Measurements from ENCODE around the gene TIMP4. TPM values are rescaled to one million over a fixed set of nuclear protein-coding genes. Genes with fewer than 3 reads are reported as not detected.

Gene TIMP4
- total RNA-seq, 4 donors from 2014 or later: 40.2 to 124 (median 48.4) TPM

DNA sequence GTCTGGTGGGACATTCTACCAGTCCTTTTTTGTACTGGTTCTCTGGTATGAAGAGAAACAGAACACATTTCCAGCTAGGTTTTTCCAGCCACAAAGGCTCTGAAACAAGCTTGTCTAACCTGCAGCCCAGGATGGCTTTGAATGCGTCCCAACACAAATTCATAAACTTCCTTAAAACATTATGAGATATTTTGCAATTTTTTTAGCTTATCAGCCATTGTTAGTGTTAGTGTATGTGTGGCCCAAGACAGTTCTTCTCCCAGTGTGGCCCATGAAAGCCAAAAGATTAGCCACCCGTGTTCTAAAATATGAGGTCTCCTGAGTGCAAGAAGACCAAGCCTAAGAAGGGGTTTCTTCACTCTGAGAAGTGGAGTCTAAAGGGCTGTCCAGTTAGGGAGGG lies 18.4 kb upstream of the TIMP4 start:
- Histone ChIP-seq H3K4me3 (no peak overlapping the region), H3K4me1 (peaks cover 0 to 35% (median 14%) of the 10 kb centered on the region in 4 donors), H3K27me3 (no peaks in the 10 kb centered on the region), H3K27ac (peak overlapping the region in 2 of 4 donors; percentile 56 to 75), H3K36me3 (peaks cover 0 to 5% (median 0%) of the 10 kb centered on the region in 3 donors), H3K9me3 (peaks cover 0 to 6% (median 0%) of the 10 kb centered on the region in 4 donors)
- TF ChIP-seq POLR2A (IDR thresholded peaks at IDR 0.05) (no peak), EP300 (IDR thresholded peaks at IDR 0.05) (no peak)
- TF ChIP-seq, protein P1, sequence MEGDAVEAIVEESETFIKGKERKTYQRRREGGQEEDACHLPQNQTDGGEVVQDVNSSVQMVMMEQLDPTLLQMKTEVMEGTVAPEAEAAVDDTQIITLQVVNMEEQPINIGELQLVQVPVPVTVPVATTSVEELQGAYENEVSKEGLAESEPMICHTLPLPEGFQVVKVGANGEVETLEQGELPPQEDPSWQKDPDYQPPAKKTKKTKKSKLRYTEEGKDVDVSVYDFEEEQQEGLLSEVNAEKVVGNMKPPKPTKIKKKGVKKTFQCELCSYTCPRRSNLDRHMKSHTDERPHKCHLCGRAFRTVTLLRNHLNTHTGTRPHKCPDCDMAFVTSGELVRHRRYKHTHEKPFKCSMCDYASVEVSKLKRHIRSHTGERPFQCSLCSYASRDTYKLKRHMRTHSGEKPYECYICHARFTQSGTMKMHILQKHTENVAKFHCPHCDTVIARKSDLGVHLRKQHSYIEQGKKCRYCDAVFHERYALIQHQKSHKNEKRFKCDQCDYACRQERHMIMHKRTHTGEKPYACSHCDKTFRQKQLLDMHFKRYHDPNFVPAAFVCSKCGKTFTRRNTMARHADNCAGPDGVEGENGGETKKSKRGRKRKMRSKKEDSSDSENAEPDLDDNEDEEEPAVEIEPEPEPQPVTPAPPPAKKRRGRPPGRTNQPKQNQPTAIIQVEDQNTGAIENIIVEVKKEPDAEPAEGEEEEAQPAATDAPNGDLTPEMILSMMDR (IDR thresholded peaks at IDR 0.05): no peak
- WGBS, 2 donors: 74 to 76% methylated on average over 2 of the region's 2 CpGs
- no peak for DNase-seq (ENCODE audit: low spot score in 2 of 2)

DNA sequence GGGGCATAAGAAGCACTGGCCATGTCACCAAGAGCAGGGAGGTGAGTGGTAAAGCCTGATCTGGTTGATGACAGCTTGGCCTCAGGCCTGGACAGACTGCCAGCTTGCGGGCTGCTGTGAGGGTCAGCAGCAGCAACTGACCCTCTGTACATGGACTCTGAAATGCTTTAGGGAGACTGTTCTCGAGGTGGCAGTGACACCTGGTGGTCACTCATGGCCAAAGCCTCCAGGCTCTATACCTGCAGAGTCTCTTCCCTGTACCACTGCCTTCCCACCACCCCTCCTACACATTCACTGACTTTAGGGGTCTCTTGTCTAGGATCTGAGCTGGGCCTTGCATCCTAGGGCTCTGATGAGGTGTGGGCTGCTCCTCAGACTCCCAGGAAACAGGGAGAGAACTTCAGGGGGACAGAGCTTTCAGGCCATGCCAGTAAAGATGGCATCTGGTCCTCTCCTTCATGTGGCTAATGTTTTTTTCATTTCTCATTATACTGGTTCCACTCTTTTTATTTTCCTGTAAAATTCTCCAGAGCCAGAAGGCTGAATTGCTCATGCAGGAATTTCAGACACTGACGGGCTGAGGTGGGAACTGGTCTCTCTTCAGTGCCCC lies 17.2 kb upstream of the TIMP4 start:
- Histone ChIP-seq H3K36me3 (peaks cover 0 to 5% (median 0%) of the 10 kb centered on the region in 3 donors), H3K4me3 (no peak overlapping the region), H3K9me3 (peaks cover 0 to 6% (median 0%) of the 10 kb centered on the region in 4 donors), H3K4me1 (peaks cover 0 to 35% (median 14%) of the 10 kb centered on the region in 4 donors), H3K27me3 (no peaks in the 10 kb centered on the region), H3K27ac (no peak overlapping the region)
- DNase-seq (ENCODE audit: low spot score in 2 of 2): peak; percentile 56 to 82
- TF ChIP-seq EP300 (IDR thresholded peaks at IDR 0.05): no peak
- TF ChIP-seq, protein P1 (IDR thresholded peaks at IDR 0.05): peak; percentile 64 to 92 (median 83)
- WGBS, 2 donors: 40 to 57% methylated on average over 3 of the region's 3 CpGs

DNA sequence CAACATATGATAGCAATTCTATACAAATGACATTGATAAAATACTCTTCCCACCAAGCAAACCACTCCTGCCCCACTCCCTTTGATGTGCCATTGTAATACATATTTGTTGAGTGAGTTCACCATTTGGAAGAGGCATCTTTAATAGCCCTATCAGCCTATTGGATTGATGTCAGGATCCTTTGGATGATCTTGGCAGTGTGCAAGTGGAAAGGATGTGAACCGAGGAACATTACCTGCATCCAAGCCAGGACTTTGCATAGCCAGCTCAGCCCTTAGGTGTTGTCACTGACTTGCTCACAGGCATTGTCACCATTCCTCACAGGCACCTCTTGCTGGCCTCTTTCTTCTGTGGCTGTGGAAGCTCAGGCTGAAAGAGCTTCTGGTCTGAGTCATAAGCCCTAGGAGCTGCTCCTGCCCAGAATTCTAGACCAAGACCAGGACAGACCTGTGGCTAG lies 16.5 kb upstream of the TIMP4 start:
- Histone ChIP-seq H3K4me1 (peaks cover 0 to 30% (median 13%) of the 10 kb centered on the region in 4 donors), H3K27ac (no peak overlapping the region), H3K9me3 (peaks cover 0 to 6% (median 0%) of the 10 kb centered on the region in 4 donors), H3K36me3 (peaks cover 0 to 5% (median 0%) of the 10 kb centered on the region in 3 donors), H3K4me3 (no peak overlapping the region), H3K27me3 (no peaks in the 10 kb centered on the region)
- WGBS, 2 donors: 68 to 100% methylated on average over 1 of the region's 1 CpG
- DNase-seq (ENCODE audit: low spot score in 2 of 2): no peak
- TF ChIP-seq, protein P1 (IDR thresholded peaks at IDR 0.05): no peak
- TF ChIP-seq EP300 (IDR thresholded peaks at IDR 0.05): no peak
- no peak for TF ChIP-seq POLR2A (IDR thresholded peaks at IDR 0.05)

DNA sequence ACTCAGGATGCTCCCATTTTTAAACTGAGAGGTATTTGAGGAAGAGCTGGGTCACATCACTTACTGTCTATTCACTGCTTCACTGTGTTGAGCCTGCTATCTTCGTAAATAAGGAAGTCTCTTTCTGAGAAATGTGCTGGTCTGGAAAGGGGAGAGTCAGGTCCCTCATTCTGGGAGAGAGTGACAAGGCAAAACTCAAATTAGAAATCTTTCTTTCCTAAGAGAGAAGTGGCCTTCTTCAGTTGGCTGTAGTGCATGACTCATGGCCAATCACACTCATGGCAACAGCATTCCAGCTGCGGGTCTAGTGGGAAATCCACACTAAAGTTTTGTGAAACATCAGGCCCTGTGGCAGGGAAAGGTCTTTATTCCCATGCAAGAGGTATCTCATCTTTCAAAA lies 11.5 kb upstream of the TIMP4 start:
- H3K27me3 ChIP-seq: no peaks in the 10 kb centered on the region
- H3K27ac ChIP-seq: peak overlapping the region in 2 of 4 donors; percentile 8 to 40
- no peak overlapping the region for H3K4me3 ChIP-seq
- H3K36me3 ChIP-seq: peaks cover 0 to 5% (median 0%) of the 10 kb centered on the region in 3 donors
- H3K9me3 ChIP-seq: peaks cover 0 to 6% (median 0%) of the 10 kb centered on the region in 4 donors
- DNase-seq (ENCODE audit: low spot score in 2 of 2): no peak
- no peaks in the 10 kb centered on the region for H3K4me1 ChIP-seq
- WGBS, 2 donors: 76 to 78% methylated on average over 2 of the region's 2 CpGs
- peak in 1 of 2 donors; percentile 40 for TF ChIP-seq EP300 (IDR thresholded peaks at IDR 0.05)
- TF ChIP-seq, protein P1 (IDR thresholded peaks at IDR 0.05): no peak

DNA sequence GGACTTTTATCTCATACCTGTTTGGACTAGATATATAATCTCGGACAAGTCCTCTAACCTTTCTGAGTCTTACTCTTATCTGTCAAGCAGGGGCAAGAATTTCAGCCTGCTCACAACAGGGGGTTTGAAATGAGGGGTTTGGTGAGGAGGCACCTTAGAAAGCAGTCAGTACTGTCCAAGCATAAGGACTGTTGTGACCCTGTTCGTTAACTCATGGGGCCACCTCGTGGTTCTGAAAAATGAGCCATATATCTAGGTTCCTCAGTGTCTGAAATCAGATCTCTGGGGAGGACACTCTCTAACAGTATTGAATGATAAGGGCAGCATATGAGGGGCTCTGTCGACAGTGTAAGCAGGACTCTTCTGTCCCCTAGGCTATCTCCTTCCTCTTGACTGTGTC lies 7.2 kb upstream of the TIMP4 start:
- TF ChIP-seq POLR2A (IDR thresholded peaks at IDR 0.05) (no peak), EP300 (IDR thresholded peaks at IDR 0.05) (no peak)
- TF ChIP-seq, protein P1 (IDR thresholded peaks at IDR 0.05): no peak
- 80 to 83% methylated on average over 4 of the region's 4 CpGs for WGBS, 2 donors
- no peak overlapping the region for H3K27ac ChIP-seq

More for the DNA sequence above, 7.2 kb upstream of the TIMP4 start:
- DNase-seq (ENCODE audit: low spot score in 2 of 2): no peak
- H3K4me3 ChIP-seq: no peak overlapping the region
- H3K9me3 ChIP-seq: no peaks in the 10 kb centered on the region
- no peaks in the 10 kb centered on the region for H3K27me3 ChIP-seq
- no peaks in the 10 kb centered on the region for H3K36me3 ChIP-seq
- no peaks in the 10 kb centered on the region for H3K4me1 ChIP-seq
